Activated CD4-positive, alpha-beta T cell treated with anti-CD3 and anti-CD28 coated beads, Interleukin-2, amount 10 ng/mL, durations not matched to agents 7 days and 5 days (primary cell): Measurements from ENCODE around the gene MFSD1. TPM values are rescaled to one million over a fixed set of nuclear protein-coding genes. Genes with fewer than 3 reads are reported as not detected.
A peak's percentile ranks its signal among the peaks of the same experiment; 100 is the strongest.

Experiments used
- CTCF ChIA-PET: fragments of 350-600 bp; sonication (Branson Sonifier 250); formaldehyde crosslinking; loops from one replicate; lab custom pipeline; 2021; ENCODE audit warnings: antibody characterized with exemption; lab: Charles Lee
- POLR2A ChIA-PET: fragments of 350-600 bp; sonication (Branson Sonifier 250); formaldehyde crosslinking; loops from one replicate; lab custom pipeline; 2021; ENCODE audit warnings: antibody characterized with exemption; lab: Charles Lee
- DNase-seq: peaks from one replicate; pipeline ENCODE4 v3.0.0-alpha.2; 2020
- H3K27ac Mint-ChIP-seq: one replicate; pipeline ENCODE4 v1.8.0; 2021; ENCODE audit warnings: mild to moderate bottlenecking, moderate library complexity, mixed read lengths
- H3K27me3 Mint-ChIP-seq: one replicate; pipeline ENCODE4 v1.8.0; 2021; ENCODE audit warnings: mixed read lengths
- H3K36me3 Mint-ChIP-seq: one replicate; pipeline ENCODE4 v1.8.0; 2021; ENCODE audit warnings: low read depth, mixed read lengths
- H3K4me1 Mint-ChIP-seq: one replicate; pipeline ENCODE4 v1.8.0; 2021; ENCODE audit warnings: mixed read lengths
- H3K4me3 Mint-ChIP-seq: one replicate; pipeline ENCODE4 v1.8.0; 2021; ENCODE audit warnings: mild to moderate bottlenecking, moderate library complexity, mixed read lengths
- H3K9me3 Mint-ChIP-seq: one replicate; pipeline ENCODE4 v1.8.0; 2021; ENCODE audit warnings: mixed read lengths
- total RNA-seq, 2 experiments: library from RNA; stranded (reverse); gene quantifications; one replicate each; pipeline ENCODE4 v1.2.3, GENCODE V29; 2021

The MFSD1 gene, protein sequence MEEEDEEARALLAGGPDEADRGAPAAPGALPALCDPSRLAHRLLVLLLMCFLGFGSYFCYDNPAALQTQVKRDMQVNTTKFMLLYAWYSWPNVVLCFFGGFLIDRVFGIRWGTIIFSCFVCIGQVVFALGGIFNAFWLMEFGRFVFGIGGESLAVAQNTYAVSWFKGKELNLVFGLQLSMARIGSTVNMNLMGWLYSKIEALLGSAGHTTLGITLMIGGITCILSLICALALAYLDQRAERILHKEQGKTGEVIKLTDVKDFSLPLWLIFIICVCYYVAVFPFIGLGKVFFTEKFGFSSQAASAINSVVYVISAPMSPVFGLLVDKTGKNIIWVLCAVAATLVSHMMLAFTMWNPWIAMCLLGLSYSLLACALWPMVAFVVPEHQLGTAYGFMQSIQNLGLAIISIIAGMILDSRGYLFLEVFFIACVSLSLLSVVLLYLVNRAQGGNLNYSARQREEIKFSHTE
- total RNA-seq = 10 to 100 TPM; 25.1 to 30.5 TPM

DNA sequence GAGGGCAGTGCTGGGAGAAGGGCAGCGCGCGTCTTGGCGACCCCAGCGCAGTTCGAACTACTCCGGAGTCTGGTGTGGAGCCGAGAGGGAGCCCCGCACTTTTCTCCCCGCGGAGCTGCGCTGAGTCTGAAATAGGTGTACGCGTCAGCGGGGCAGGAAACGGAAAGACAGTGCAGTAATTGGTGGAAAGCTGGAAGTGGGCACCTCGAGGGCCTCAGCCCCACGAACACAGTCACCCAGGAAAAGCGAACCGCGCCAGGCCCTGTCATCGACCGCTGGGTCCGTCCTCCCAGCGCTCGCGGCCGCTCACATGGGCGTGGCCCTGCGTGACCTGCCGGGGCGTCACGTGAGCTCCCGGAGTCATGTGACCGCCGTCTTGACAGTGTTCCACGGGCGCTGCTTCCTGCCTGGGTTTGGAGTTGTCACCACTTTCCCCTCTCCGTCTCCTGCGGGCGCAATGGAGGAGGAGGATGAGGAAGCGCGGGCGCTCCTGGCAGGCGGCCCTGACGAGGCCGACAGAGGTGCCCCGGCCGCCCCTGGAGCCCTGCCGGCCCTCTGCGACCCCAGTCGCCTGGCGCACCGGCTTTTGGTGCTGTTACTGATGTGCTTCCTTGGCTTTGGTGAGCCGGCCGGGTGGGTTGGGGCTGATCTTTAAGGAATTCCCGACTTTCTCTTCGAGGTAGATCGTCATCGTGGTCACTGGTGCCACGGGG, at the start of gene MFSD1:
Gene MFSD1 (plus strand): TSS at position 359 of the 713 bp plus-strand sequence. CDS start 99 bp downstream, at position 458.
- POLR2A ChIA-PET = interaction anchor here (0.6 kb wide), 1 partner anchor 8 kb away, joined by 3 read pairs; no protein-coding TSS in a partner anchor
- Mint-ChIP-seq H3K36me3 (peaks cover 6% of the 10 kb centered on the region), H3K27me3 (peaks cover 18% of the 10 kb centered on the region), H3K4me1 (peaks cover 29% of the 10 kb centered on the region), H3K9me3 (no peaks in the 10 kb centered on the region), H3K27ac (peak within 1 kb of the TSS; percentile 89), H3K4me3 (peak within 1 kb of the TSS; percentile 89)
- DNase-seq = peak; percentile 92
- CTCF ChIA-PET = interaction anchor here (1.0 to 2.8 kb wide), 6 partner anchors 10 to 142 kb away, joined by 3 to 8 read pairs (median 6); no protein-coding TSS in a partner anchor

- Mint-ChIP-seq H3K36me3 (no peaks in the 10 kb centered on the region), H3K27ac (no peak overlapping the region), H3K27me3 (no peaks in the 10 kb centered on the region), H3K9me3 (no peaks in the 10 kb centered on the region), H3K4me1 (no peaks in the 10 kb centered on the region), H3K4me3 (no peak overlapping the region)
- no peak for DNase-seq
- ChIA-PET POLR2A (no interaction called here), CTCF (no interaction called here)
These were observed 48.0 kb upstream of the MFSD1 start for GRCh38 chr3:158753854-158754253.

DNA sequence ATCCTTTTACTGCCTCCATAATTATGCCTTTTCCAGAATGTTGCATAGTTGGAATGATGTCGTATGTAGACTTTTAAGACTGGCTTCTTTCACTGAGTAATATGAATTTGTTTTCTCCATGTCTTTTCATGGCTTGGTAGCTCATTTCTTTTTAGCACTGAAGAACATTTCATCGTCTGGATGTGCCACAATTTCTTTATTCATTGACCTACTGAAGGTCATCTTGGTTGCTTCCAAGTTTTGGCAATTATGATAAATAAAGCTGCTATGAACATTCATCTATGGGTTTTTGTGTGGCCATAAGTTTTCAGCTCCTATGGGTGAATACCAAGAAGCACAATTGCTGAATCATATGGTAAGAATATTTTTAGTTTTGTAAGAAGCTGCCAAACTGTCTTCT, 46.4 kb upstream of the MFSD1 start:
- H3K4me3 Mint-ChIP-seq = no peak overlapping the region
- no peak overlapping the region for H3K27ac Mint-ChIP-seq
- no peaks in the 10 kb centered on the region for H3K4me1 Mint-ChIP-seq
- H3K36me3 Mint-ChIP-seq = no peaks in the 10 kb centered on the region
- no peaks in the 10 kb centered on the region for H3K27me3 Mint-ChIP-seq
- no peak for DNase-seq
- ChIA-PET POLR2A (no interaction called here), CTCF (interaction anchor here (1.1 to 1.6 kb wide), 3 partner anchors 11 to 28 kb away, joined by 3 read pairs; no protein-coding TSS in a partner anchor)
- no peaks in the 10 kb centered on the region for H3K9me3 Mint-ChIP-seq

GRCh38 chr3:158761350-158761749, 40.5 kb upstream of the MFSD1 start:
- H3K4me3 Mint-ChIP-seq = no peak overlapping the region
- no peak overlapping the region for H3K27ac Mint-ChIP-seq
- DNase-seq = no peak
- POLR2A ChIA-PET = no interaction called here
- no peaks in the 10 kb centered on the region for H3K36me3 Mint-ChIP-seq
- H3K27me3 Mint-ChIP-seq = no peaks in the 10 kb centered on the region
- H3K4me1 Mint-ChIP-seq = no peaks in the 10 kb centered on the region
- CTCF ChIA-PET = interaction anchor here (1.1 kb wide), 1 partner anchor 117 kb away, joined by 3 read pairs; the partner anchor contains the start of gene GFM1
- no peaks in the 10 kb centered on the region for H3K9me3 Mint-ChIP-seq

- no peak for DNase-seq
- H3K9me3 Mint-ChIP-seq = no peaks in the 10 kb centered on the region
- ChIA-PET CTCF (no interaction called here), POLR2A (no interaction called here)
- no peaks in the 10 kb centered on the region for H3K27me3 Mint-ChIP-seq
- H3K27ac Mint-ChIP-seq = no peak overlapping the region
- no peaks in the 10 kb centered on the region for H3K4me1 Mint-ChIP-seq
- H3K4me3 Mint-ChIP-seq = no peak overlapping the region
- no peaks in the 10 kb centered on the region for H3K36me3 Mint-ChIP-seq
These were observed 39.2 kb upstream of the MFSD1 start for GRCh38 chr3:158762701-158763100.

- ChIA-PET POLR2A (no interaction called here), CTCF (no interaction called here)
- DNase-seq = no peak
- no peak overlapping the region for H3K27ac Mint-ChIP-seq
- no peaks in the 10 kb centered on the region for H3K36me3 Mint-ChIP-seq
- H3K4me1 Mint-ChIP-seq = no peaks in the 10 kb centered on the region
- H3K4me3 Mint-ChIP-seq = no peak overlapping the region
- no peaks in the 10 kb centered on the region for H3K9me3 Mint-ChIP-seq
- H3K27me3 Mint-ChIP-seq = no peaks in the 10 kb centered on the region
These were observed 38.4 kb upstream of the MFSD1 start for GRCh38 chr3:158763421-158763820.

GRCh38 chr3:158765518-158766205, 36.2 kb upstream of the MFSD1 start:
- DNase-seq = no peak
- H3K9me3 Mint-ChIP-seq = no peaks in the 10 kb centered on the region
- no peak overlapping the region for H3K4me3 Mint-ChIP-seq
- H3K27ac Mint-ChIP-seq = no peak overlapping the region
- POLR2A ChIA-PET = no interaction called here
- no peaks in the 10 kb centered on the region for H3K36me3 Mint-ChIP-seq
- no peaks in the 10 kb centered on the region for H3K4me1 Mint-ChIP-seq
- CTCF ChIA-PET = interaction anchor here (1.2 to 1.5 kb wide), 2 partner anchors 10 to 38 kb away, joined by 3 read pairs; no protein-coding TSS in a partner anchor
- H3K27me3 Mint-ChIP-seq = no peaks in the 10 kb centered on the region

DNA sequence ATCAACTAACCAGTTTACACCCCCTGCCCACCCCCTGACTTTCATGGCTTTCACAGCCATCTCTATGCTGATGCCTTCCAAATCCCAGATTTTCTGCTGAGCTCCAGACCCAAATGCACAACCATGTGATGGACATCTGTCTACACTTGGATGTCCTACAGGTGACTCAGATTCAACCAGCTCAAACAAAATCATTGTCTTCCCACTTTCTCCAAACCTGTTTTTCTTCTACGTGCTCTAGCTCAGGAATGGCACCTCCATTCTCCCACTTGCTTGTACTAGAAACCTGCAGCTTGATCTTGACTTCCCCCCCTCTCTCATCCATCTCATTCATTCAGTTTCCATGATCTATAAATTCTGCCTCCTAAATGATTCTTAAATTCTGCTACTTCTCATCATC, 35.5 kb upstream of the MFSD1 start:
- Mint-ChIP-seq H3K4me3 (no peak overlapping the region), H3K36me3 (no peaks in the 10 kb centered on the region), H3K27ac (no peak overlapping the region), H3K27me3 (no peaks in the 10 kb centered on the region), H3K9me3 (no peaks in the 10 kb centered on the region), H3K4me1 (no peaks in the 10 kb centered on the region)
- DNase-seq = no peak
- POLR2A ChIA-PET = no interaction called here
- CTCF ChIA-PET = interaction anchor here (0.6 to 1.5 kb wide), 3 partner anchors 10 to 189 kb away, joined by 3 read pairs; no protein-coding TSS in a partner anchor

- Mint-ChIP-seq H3K9me3 (no peaks in the 10 kb centered on the region), H3K36me3 (no peaks in the 10 kb centered on the region), H3K4me1 (no peaks in the 10 kb centered on the region), H3K4me3 (no peak overlapping the region), H3K27me3 (no peaks in the 10 kb centered on the region), H3K27ac (no peak overlapping the region)
- ChIA-PET CTCF (no interaction called here), POLR2A (no interaction called here)
- no peak for DNase-seq
These were observed 33.5 kb upstream of the MFSD1 start for GRCh38 chr3:158768361-158768787.

- Mint-ChIP-seq H3K9me3 (no peaks in the 10 kb centered on the region), H3K27ac (no peak overlapping the region), H3K4me1 (no peaks in the 10 kb centered on the region), H3K36me3 (no peaks in the 10 kb centered on the region), H3K27me3 (no peaks in the 10 kb centered on the region), H3K4me3 (no peak overlapping the region)
- DNase-seq = no peak
- ChIA-PET POLR2A (no interaction called here), CTCF (no interaction called here)
These were observed 32.8 kb upstream of the MFSD1 start for GRCh38 chr3:158768881-158769543.

DNA sequence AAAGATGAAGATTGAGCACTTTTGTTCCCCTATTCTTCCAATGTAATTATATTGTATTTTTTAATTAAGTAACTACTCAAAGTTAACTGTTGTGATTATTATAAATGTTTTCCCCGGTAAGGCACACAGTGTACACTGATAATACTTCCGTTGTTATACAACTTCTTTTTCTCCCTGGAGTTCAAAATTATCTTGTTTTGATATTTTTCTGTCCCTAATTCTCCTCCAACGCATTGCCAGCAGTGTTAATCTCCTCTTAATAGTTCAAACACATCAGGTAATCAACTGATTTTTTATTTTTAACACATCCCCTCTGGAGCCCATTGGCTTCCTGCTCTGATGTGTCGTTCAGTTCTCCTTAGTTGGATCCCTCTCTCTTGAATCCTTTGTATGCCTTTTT, 32.3 kb upstream of the MFSD1 start:
- DNase-seq = no peak
- Mint-ChIP-seq H3K4me1 (no peaks in the 10 kb centered on the region), H3K27ac (no peak overlapping the region), H3K9me3 (no peaks in the 10 kb centered on the region), H3K36me3 (no peaks in the 10 kb centered on the region), H3K4me3 (no peak overlapping the region), H3K27me3 (no peaks in the 10 kb centered on the region)
- ChIA-PET CTCF (no interaction called here), POLR2A (no interaction called here)
